ENCODE results near the gene STUM. TPM values are rescaled to one million over a fixed set of nuclear protein-coding genes. Genes with fewer than 3 reads are reported as not detected.

The STUM gene
- polyA plus RNA-seq, 1 of the 3 experiments (the other 2 are of a cell fraction): not detected

DNA sequence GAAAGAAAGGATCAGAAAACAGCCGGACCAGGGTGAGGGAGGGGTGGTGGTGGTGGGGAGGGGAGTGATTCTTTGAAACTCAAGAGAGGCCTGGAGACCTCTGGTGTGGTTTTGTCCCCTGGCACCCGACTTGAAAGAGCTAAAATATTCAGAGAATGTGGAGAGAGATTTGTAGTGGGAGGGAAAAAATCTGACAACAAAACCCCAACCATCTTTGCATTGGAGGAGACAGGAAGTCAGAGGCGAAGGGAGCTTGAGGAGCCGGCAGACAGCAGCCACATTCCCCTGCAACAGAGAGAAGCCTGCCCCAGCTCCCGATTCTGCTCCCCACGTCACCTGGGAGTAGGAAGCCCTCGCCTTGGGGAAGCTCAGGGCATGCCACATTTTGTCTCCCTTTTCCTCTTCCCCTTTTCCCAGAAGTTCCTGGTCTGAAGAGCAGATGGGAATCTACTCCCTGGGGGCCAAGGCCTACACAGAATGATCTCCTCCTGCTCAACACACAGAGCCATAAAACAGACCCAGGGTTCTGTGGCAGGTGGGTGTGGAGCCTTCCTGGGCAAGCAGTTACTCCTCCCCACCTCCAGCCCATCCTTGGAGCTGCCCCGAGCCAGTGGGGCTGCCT, 105.6 kb downstream of the STUM start:
- Histone ChIP-seq H4K20me1 (ENCODE audit: insufficient read depth) (no peaks in the 10 kb centered on the region), H3K4me1 (ENCODE audit: control insufficient read depth in 1 of 2, insufficient read depth in 2 of 2, low read depth in 1 of 2, low read length in 1 of 2) (peaks cover 30 to 32% of the 10 kb centered on the region in 2 experiments), H3K27me3 (ENCODE audit: insufficient read depth) (no peaks in the 10 kb centered on the region), H3K27ac (ENCODE audit: low read depth in 2 of 2, low read length in 1 of 2) (peak overlapping the region in 1 of 2 experiments; percentile 3; a peak in 1 of 4 replicates), H3F3A (replicated peaks; ENCODE audit: insufficient read depth) (no peaks in the 10 kb centered on the region), H3K36me3 (replicated peaks in 1 of 2; ENCODE audit: control insufficient read depth in 1 of 2, insufficient read depth in 2 of 2, low read length in 1 of 2) (no peaks in the 10 kb centered on the region), H3K9ac (no peak overlapping the region), H3K9me2 (no peaks in the 10 kb centered on the region), H3K79me2 (ENCODE audit: insufficient read depth) (no peaks in the 10 kb centered on the region), H2AFZ (ENCODE audit: low read depth) (no peak overlapping the region), H3K4me3 (ENCODE audit: low read depth in 2 of 2, low read length in 1 of 2) (no peak overlapping the region), H3K4me2 (no peak overlapping the region), H3K9me3 (no peaks in the 10 kb centered on the region)
- TF ChIP-seq NFIC (IDR thresholded peaks at IDR 0.05; ENCODE audit: borderline replicate concordance): no peak
- no peak for TF ChIP-seq MEF2A (IDR thresholded peaks at IDR 0.05; ENCODE audit: borderline replicate concordance, low read depth)
- TF ChIP-seq YY1 (IDR thresholded peaks at IDR 0.05; ENCODE audit: low read depth): no peak
- TF ChIP-seq, protein P1, sequence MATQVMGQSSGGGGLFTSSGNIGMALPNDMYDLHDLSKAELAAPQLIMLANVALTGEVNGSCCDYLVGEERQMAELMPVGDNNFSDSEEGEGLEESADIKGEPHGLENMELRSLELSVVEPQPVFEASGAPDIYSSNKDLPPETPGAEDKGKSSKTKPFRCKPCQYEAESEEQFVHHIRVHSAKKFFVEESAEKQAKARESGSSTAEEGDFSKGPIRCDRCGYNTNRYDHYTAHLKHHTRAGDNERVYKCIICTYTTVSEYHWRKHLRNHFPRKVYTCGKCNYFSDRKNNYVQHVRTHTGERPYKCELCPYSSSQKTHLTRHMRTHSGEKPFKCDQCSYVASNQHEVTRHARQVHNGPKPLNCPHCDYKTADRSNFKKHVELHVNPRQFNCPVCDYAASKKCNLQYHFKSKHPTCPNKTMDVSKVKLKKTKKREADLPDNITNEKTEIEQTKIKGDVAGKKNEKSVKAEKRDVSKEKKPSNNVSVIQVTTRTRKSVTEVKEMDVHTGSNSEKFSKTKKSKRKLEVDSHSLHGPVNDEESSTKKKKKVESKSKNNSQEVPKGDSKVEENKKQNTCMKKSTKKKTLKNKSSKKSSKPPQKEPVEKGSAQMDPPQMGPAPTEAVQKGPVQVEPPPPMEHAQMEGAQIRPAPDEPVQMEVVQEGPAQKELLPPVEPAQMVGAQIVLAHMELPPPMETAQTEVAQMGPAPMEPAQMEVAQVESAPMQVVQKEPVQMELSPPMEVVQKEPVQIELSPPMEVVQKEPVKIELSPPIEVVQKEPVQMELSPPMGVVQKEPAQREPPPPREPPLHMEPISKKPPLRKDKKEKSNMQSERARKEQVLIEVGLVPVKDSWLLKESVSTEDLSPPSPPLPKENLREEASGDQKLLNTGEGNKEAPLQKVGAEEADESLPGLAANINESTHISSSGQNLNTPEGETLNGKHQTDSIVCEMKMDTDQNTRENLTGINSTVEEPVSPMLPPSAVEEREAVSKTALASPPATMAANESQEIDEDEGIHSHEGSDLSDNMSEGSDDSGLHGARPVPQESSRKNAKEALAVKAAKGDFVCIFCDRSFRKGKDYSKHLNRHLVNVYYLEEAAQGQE (IDR thresholded peaks at IDR 0.05; ENCODE audit: low read depth, low read length): no peak
- no peak for TF ChIP-seq EZH2phosphoT487 (IDR thresholded peaks at IDR 0.05; ENCODE audit: borderline replicate concordance, low read depth)
- WGBS (ENCODE audit: low lambda C conversion rate): 68% methylated on average over 8 of the region's 8 CpGs
- DNase-seq: no peak
- CTCF ChIA-PET: interaction anchor here (0.6 to 1.6 kb wide), 6 partner anchors 19 to 1691 kb away, joined by 3 to 5 read pairs (median 3); no protein-coding TSS in a partner anchor
- POLR2A ChIA-PET: no interaction called here

- ChIA-PET POLR2A (no interaction called here), CTCF (interaction anchor here (0.6 kb wide), 1 partner anchor 1692 kb away, joined by 3 read pairs; no protein-coding TSS in a partner anchor)
- Histone ChIP-seq H3K27me3 (ENCODE audit: insufficient read depth) (no peaks in the 10 kb centered on the region), H3K79me2 (ENCODE audit: insufficient read depth) (no peaks in the 10 kb centered on the region), H3K4me2 (no peak overlapping the region), H3K36me3 (replicated peaks in 1 of 2; ENCODE audit: control insufficient read depth in 1 of 2, insufficient read depth in 2 of 2, low read length in 1 of 2) (no peaks in the 10 kb centered on the region), H3K4me3 (ENCODE audit: low read depth in 2 of 2, low read length in 1 of 2) (no peak overlapping the region), H2AFZ (ENCODE audit: low read depth) (no peak overlapping the region), H3F3A (replicated peaks; ENCODE audit: insufficient read depth) (no peaks in the 10 kb centered on the region), H4K20me1 (ENCODE audit: insufficient read depth) (no peaks in the 10 kb centered on the region), H3K27ac (ENCODE audit: low read depth in 2 of 2, low read length in 1 of 2) (no peak overlapping the region; a peak in 1 of 4 replicates), H3K4me1 (ENCODE audit: control insufficient read depth in 1 of 2, insufficient read depth in 2 of 2, low read depth in 1 of 2, low read length in 1 of 2) (peaks cover 30 to 32% of the 10 kb centered on the region in 2 experiments), H3K9me2 (no peaks in the 10 kb centered on the region), H3K9me3 (no peaks in the 10 kb centered on the region), H3K9ac (no peak overlapping the region)
- 90% methylated on average over 8 of the region's 8 CpGs for WGBS (ENCODE audit: low lambda C conversion rate)
- no peak for DNase-seq
- TF ChIP-seq RFX5 (IDR thresholded peaks at IDR 0.05; ENCODE audit: low read length) (no peak), EP300 (IDR thresholded peaks at IDR 0.05; ENCODE audit: borderline replicate concordance in 1 of 2, low read depth in 1 of 2, low read length in 1 of 2) (no peak), ELF1 (IDR thresholded peaks at IDR 0.05) (no peak), TAF1 (IDR thresholded peaks at IDR 0.05; ENCODE audit: borderline replicate concordance, low read depth, low read length) (no peak), IRF3 (IDR thresholded peaks at IDR 0.05; ENCODE audit: low read depth, low read length) (no peak), RAD21 (IDR thresholded peaks at IDR 0.05; ENCODE audit: low read length) (no peak), RXRA (IDR thresholded peaks at IDR 0.05; ENCODE audit: borderline replicate concordance, low read depth) (no peak), TCF12 (IDR thresholded peaks at IDR 0.05) (no peak), TEAD4 (IDR thresholded peaks at IDR 0.05; ENCODE audit: borderline replicate concordance, insufficient read depth) (no peak), CTCF (IDR thresholded peaks at IDR 0.05) (no peak), MEF2A (IDR thresholded peaks at IDR 0.05; ENCODE audit: borderline replicate concordance, low read depth) (no peak)
- TF ChIP-seq, protein P2, sequence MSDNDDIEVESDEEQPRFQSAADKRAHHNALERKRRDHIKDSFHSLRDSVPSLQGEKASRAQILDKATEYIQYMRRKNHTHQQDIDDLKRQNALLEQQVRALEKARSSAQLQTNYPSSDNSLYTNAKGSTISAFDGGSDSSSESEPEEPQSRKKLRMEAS (IDR thresholded peaks at IDR 0.05; ENCODE audit: low read depth): no peak
- TF ChIP-seq, protein P3, sequence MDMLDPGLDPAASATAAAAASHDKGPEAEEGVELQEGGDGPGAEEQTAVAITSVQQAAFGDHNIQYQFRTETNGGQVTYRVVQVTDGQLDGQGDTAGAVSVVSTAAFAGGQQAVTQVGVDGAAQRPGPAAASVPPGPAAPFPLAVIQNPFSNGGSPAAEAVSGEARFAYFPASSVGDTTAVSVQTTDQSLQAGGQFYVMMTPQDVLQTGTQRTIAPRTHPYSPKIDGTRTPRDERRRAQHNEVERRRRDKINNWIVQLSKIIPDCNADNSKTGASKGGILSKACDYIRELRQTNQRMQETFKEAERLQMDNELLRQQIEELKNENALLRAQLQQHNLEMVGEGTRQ (IDR thresholded peaks at IDR 0.05; ENCODE audit: borderline replicate concordance, low read depth, low read length): no peak
- TF ChIP-seq, protein P4, sequence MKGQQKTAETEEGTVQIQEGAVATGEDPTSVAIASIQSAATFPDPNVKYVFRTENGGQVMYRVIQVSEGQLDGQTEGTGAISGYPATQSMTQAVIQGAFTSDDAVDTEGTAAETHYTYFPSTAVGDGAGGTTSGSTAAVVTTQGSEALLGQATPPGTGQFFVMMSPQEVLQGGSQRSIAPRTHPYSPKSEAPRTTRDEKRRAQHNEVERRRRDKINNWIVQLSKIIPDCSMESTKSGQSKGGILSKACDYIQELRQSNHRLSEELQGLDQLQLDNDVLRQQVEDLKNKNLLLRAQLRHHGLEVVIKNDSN (IDR thresholded peaks at IDR 0.05; ENCODE audit: borderline replicate concordance, low read depth): no peak
Observed at GRCh38 chr1:226654668-226655055, 106.1 kb downstream of the STUM start.
